OCI-LY7 (cell line): ENCODE data around the gene RASA2.

Experiments used
- CTCF ChIP-seq: fragments of 200-600 bp; sonication (generic); conservative IDR thresholded peaks from 2 replicates; pipeline ENCODE4 v1.5.1; 2014; ENCODE audit warnings: mild to moderate bottlenecking, antibody characterized with exemption, low read length, moderate library complexity, mixed read lengths
- EZH2phosphoT487 ChIP-seq: fragments of 200-600 bp; sonication (generic); IDR thresholded peaks from 2 replicates; pipeline ENCODE4 v1.6.1; 2018; ENCODE audit warnings: low read depth, borderline replicate concordance, mild to moderate bottlenecking, mixed run types, antibody characterized with exemption, low read length, moderate library complexity, mixed read lengths

- TF ChIP-seq EZH2phosphoT487 (no peak), CTCF (no peak)
Measured at GRCh38 chr3:141482245-141482922, 4.4 kb upstream of the RASA2 start.
